GM20431 (cell line): ENCODE data around the gene MSH5.
"Not testable (repeated sequence)": the region's sequence is repeated elsewhere in the genome, so short reads cannot be mapped to it uniquely, and the experiment has no call there.

Experiments
- in situ Hi-C: fragments of 300-500 bp; cut with MseI, MboI; formaldehyde crosslinking; loops from one replicate; pipeline ENCODE4 v1.15.0; 2020; ENCODE audit warnings: low sequenced_read_pairs; ENCODE audit not compliant: unreplicated experiment

Gene MSH5

GRCh38 chr6:31775633-31776484, 36.1 kb downstream of the MSH5 start:
- in situ Hi-C loops, result no loop called here

DNA sequence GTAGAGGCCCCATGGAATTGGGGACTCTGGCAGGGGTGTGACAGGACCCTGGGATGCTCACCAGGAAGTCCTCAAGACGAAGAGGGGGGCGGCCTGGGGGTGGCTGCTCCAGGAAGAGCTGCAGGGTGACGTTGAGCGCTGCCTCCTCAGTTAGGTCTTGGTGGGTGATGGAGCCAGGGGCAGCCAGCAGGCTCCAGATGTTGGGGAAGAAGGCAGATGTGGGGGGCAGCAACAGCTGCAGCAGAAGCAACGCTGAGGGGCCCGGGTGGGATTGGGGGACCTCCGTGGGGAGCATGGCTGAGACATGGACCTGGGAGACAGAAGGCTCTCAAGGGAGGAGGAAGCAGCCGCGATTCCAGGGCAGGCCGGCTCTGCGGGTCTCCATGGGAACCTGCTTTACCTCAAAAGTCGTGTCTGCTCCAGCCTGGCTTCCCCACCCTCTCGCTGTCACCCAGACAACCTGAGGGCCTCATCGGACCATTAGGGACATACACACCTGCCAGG, 36.7 kb downstream of the MSH5 start:
- in situ Hi-C loops, result no loop called here

DNA sequence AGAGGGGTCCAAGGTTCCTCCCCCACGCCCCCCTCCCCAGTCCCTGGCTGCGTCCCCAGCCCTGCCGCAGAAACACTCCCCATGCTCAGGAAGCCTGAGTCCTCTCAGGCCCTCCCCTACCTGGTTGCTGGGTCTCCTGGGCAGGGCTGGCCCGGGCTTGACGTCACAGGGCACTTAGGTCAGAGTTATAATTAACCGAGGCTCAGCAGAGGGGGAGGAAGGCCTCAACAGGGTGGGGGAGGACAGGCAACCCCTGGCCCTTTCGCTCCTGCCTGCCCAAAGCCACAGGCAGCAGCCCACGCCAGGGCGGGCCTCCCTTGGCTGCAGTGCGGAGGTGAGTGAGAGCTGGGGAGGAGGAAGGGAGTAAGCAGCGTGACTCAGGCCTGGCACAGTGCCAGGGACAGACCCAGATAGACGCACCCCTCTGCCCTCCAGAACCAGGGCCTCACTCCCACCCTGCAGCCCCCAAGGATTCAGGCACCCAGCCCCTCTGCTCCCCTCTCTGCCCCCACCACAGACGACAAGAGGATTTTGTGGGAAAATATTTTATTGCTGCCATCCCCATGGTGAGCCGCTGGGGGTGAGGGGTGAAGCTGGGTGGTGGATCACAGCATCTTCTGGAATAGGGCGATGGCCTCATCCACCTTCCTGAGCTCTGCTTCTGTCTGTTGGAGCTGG, 37.3 kb downstream of the MSH5 start, which contains the start of gene VWA7:
Gene VWA7, minus strand, starts transcription at position 340 of the 678 bp plus-strand sequence. CDS start 549 bp downstream, outside the sequence.
- in situ Hi-C loops, result no loop called here

- in situ Hi-C loops, result no loop called here
These were observed 37.9 kb downstream of the MSH5 start for GRCh38 chr6:31777667-31778050.

DNA sequence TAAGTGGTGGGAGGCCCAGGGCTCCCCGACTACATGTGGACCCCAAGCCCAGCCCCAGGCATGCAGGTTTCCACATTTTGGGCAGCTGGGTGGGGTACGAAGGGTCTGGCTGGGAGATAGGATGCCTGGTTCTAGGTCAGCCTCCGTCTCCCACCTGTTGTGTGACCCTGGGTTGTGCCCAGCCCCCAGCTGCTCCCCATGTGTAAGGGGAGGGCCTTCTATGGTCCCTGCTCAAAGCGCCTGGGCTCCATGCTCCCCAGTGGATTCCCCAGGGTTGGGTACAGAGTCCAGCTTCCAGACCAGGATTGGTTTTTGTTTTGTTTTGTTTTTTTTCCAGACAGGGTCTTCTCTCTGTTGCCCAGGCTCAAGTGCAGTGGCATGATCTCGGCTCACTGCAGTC, 38.4 kb downstream of the MSH5 start:
- in situ Hi-C loops, result no loop called here

GRCh38 chr6:31778999-31779885, 39.4 kb downstream of the MSH5 start:
- in situ Hi-C loops, result no loop called here

GRCh38 chr6:31779908-31780307, 40.1 kb downstream of the MSH5 start:
- in situ Hi-C loops, result no loop called here

DNA sequence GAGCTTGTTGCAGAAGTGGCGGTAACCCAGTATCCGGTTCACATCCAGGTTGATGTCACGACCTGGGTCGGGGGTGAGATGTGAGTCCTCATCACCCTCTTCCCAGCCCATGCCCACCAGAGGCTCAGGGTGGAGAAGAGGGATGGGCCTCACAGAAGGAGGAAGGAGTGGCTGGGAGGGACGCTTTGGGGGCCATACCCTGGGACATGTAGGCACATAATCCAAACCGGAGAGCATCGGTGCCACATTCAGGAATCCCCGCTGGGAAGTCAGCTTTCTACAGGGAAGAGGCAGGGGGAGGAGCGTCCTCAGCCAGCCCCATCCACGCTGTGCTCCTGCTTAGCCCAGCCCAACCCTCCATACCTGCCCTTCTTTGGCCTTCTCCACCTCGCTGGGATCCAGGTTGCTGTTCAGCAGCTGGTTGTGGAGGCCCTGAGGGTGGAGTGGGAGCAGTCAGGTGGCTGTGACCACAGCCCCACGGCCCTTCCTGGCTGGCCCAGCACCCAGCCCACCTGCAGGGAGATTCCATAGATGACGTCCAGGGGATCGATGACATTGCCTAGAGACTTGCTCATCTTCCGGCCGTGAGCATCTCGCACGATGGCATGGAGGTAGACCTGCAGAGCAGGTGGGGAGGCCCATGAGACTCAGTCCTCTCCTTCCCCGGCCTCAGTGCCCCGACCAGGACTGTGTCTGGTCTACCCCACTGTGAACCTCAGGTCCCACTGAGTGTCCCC, 40.9 kb downstream of the MSH5 start:
- in situ Hi-C loops, result no loop called here

- in situ Hi-C loops, result no loop called here
These were observed 41.7 kb downstream of the MSH5 start for GRCh38 chr6:31781244-31782125.

- in situ Hi-C loops, result no loop called here
These were observed 42.5 kb downstream of the MSH5 start for GRCh38 chr6:31782126-31782855.

DNA sequence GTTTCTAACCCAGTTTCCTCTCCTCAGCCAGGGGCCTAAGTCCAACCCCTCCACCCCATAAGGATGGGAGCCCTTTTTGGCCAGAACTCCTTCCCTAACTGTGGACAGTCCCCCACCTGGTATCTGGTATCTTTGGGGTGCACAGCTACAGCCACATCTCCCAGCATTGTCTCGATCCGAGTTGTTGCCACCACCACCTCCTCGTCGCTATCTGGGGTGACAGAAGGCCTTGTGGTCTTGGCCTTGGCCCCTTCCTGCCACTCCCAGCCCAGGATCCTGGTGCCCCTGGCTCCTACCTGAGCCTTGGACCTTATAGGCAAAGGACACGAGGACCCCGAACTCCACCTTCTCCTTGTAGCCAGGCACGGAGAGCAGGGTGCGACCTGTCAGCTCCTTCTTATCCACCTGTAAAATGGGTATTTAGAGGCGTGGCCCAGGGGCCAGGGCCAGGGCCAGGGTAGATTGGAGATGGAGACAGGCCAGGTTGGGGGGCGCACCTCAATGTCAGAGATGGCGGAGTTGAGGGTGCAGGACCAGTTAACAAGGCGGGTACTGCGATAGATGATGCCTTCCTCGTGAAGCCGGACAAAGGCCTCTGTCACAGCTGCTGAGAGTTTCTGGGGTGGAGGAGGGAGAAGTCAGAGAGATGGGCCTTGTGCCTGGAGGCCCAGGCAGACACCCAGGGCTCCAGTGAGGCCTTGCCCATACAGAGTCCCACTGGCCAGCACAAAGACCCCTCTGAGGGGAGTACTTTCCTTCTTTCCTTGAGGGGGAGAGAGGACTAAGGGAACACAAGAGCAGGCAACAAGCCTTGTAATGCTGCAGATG, 44.5 kb downstream of the MSH5 start:
- in situ Hi-C loops, result no loop called here

DNA sequence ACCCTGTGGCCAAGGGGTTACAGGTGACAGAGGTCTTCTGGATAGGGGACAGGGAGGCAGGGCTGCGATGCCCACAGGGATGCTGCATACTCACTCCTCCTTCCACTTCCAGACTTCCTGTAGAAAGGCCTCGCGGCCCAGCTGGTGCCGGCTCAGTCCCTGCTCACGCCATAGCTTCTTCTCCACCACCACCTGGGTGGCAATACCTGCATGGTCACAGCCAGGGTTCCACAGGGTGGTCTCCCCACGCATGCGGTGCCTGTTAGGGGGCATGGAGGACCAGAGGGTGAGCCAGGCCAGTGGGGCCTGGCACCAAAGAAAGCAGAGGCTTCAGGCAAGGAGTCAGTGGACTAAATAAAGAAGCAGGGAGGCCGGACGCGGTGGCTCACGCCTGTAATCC, 45.7 kb downstream of the MSH5 start:
- in situ Hi-C loops, result no loop called here

- in situ Hi-C loops, result no loop called here
These were observed 51.7 kb downstream of the MSH5 start for GRCh38 chr6:31791324-31792089.

DNA sequence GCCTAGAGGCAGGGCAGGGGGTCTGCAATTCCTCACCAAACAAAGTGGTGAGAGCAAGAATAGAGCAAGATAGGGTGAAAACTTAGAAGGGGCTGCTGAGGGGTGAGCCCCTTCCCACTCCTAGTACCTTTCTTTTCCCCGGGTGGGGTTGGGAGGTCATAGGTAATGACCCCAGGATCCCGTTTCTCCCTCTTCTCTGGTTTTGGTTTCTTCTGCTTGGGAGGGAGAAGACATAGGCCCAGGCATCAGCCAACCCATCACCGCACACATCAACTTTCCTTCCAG, 52.2 kb downstream of the MSH5 start:
- in situ Hi-C loops, result no loop called here

DNA sequence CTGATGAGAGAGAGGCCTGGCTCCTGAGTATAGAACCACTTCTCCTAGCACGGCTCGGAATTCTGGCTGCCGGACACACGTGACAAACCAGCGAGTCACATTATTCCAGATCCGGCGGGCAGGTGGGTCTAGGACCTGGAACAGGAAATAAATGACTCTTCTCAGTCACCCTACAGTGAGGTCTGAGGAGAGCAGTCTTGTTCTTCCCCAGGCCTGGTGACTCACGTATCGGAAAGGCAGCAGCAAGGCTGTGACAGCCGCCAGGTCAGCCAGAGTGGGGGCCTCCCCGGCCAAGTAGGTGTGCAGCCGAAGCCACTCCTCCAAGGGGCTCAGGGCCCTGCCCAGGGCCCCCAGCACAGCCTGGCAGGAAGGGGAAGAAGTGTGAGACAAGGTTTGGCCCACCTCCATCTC, 53.0 kb downstream of the MSH5 start:
- in situ Hi-C loops, result no loop called here

DNA sequence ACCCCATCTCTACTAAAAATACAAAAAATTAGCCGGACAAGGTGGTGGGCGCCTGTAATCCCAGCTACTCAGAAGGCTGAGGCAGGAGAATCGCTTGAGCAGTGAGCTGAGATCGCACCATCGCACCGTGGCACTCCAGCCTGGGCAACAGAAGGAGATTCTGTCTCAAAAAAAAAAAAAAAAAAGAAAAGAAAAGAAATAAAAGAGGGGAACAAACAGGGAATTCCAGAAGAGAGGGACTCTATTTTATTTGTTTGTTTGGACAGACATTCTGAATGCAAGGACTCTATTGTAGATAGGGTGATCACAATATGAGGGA, 54.1 kb downstream of the MSH5 start:
- in situ Hi-C loops, result not testable (repeated sequence)

DNA sequence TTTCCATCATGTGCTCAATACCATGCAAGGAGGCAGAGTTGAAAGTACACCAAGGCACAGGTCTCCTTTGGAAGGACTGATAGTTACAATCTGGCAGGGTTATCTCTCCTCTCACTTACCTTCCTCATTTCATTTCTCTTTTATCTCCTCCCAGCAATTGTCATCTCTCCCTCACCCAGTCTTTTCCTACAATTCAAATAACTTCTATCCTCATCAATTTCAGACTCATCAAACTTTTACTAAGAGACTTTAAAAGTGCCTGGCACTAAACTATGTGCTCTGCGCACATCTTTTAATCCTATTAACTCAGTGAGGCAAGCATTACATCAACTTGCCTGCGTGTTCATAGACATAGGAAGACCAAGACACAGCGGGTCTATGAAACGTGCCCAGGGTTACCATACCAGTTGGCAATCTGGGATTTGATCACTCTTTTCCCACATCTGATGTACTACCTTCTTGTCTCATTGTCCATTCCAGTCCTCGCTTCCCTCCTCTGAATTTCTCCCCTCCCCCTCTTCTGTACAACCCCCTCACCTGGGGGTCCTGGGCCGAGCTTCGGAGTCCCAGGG, 54.6 kb downstream of the MSH5 start:
- in situ Hi-C loops, result no loop called here
